ENCODE measurements around the gene MAD2L1.

DNA sequence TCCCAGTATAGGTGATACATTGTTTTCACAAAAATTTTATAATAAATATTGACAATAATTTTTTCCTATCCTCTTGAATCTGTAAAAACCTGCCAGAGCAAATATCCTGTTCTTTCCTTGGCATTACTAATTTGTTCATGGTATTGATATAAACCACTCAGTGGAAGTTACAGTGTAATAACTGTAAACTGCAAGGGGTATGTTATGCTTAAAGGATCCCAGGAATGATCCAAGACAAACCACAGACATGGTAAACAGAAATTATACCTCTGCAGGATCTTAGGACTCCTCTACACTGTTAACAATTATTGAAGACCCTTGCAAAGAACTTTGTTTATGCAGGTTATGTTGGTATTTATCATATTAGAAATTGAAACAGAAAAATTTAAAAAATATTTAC, 17.7 kb upstream of the MAD2L1 start:
- TF ChIP-seq, protein P1, sequence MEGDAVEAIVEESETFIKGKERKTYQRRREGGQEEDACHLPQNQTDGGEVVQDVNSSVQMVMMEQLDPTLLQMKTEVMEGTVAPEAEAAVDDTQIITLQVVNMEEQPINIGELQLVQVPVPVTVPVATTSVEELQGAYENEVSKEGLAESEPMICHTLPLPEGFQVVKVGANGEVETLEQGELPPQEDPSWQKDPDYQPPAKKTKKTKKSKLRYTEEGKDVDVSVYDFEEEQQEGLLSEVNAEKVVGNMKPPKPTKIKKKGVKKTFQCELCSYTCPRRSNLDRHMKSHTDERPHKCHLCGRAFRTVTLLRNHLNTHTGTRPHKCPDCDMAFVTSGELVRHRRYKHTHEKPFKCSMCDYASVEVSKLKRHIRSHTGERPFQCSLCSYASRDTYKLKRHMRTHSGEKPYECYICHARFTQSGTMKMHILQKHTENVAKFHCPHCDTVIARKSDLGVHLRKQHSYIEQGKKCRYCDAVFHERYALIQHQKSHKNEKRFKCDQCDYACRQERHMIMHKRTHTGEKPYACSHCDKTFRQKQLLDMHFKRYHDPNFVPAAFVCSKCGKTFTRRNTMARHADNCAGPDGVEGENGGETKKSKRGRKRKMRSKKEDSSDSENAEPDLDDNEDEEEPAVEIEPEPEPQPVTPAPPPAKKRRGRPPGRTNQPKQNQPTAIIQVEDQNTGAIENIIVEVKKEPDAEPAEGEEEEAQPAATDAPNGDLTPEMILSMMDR (IDR thresholded peaks at IDR 0.05): no peak
- TF ChIP-seq POLR2A (IDR thresholded peaks at IDR 0.05): no peak

All from uterus (tissue), 2 donors.